A673 (cell line): ENCODE data around the gene GCFC2.

Experiments used
- CTCF ChIP-seq: fragments of 300-800, 200-600 bp; sonication (generic); conservative IDR thresholded peaks from 2 replicates; pipeline ENCODE4 v1.5.1; 2017; ENCODE audit warnings: low read depth, mild to moderate bottlenecking, antibody characterized with exemption, low read length, moderate library complexity, mixed read lengths
- EZH2 ChIP-seq: fragments of 200-600 bp; sonication (generic); IDR thresholded peaks from 2 replicates; pipeline ENCODE4 v1.6.1; 2017; ENCODE audit warnings: borderline replicate concordance, low read depth, mild to moderate bottlenecking, mixed read lengths, antibody characterized with exemption, low read length; ENCODE audit not compliant: poor library complexity, severe bottlenecking

- no peak for TF ChIP-seq CTCF
- no peak for TF ChIP-seq EZH2
Observed at GRCh38 chr2:75622929-75623328, 87.8 kb downstream of the GCFC2 start.
